Gastroesophageal sphincter (tissue), 4 donors: Measurements from ENCODE around the gene CERS2. TPM values are rescaled to one million over a fixed set of nuclear protein-coding genes. Genes with fewer than 3 reads are reported as not detected.

Source experiments
- ATAC-seq: fragments of 150-250 bp; one replicate; pipeline ENCODE4 v1.9.1; 2016; ENCODE audit warnings: mild to moderate bottlenecking, moderate library complexity
- H3K27ac ChIP-seq, 4 donors: fragments of 200-600 bp; sonication (generic) in 3 of 4; 1 replicate in 3 of 4; 2 replicates in 1 of 4; pipeline ENCODE4 v1.5.1; 2016 to 2019
- H3K27me3 ChIP-seq: fragments of 200-600 bp; sonication (generic); one replicate; pipeline ENCODE4 v1.5.1; 2019
- H3K36me3 ChIP-seq, 2 donors: fragments of 200-600 bp; sonication (generic); one replicate each; pipeline ENCODE4 v1.5.1; 2019; ENCODE audit warnings: control low read depth in 1 of 2
- H3K4me1 ChIP-seq, 3 donors: fragments of 200-600 bp; sonication (generic); 1 replicate in 2 of 3; 2 replicates in 1 of 3; pipeline ENCODE4 v1.5.1; 2016 to 2019; ENCODE audit warnings: control low read depth in 2 of 3
- H3K4me3 ChIP-seq, 2 donors: fragments of 200-600 bp; sonication (generic); one replicate each; pipeline ENCODE4 v1.5.1; 2019; ENCODE audit warnings: mild to moderate bottlenecking in 1 of 2, moderate library complexity in 1 of 2
- H3K9me3 ChIP-seq, 3 donors: fragments of 200-600 bp; sonication (generic); one replicate each; pipeline ENCODE4 v1.5.1; 2017 to 2019; ENCODE audit warnings: control low read depth in 2 of 3
- CTCF ChIP-seq, 4 experiments: fragments of 200-600 bp in 2 of 4; fragments of 450-650 bp in 2 of 4; sonication (generic) in 1 of 4; IDR thresholded peaks; one replicate each; pipeline ENCODE4 v1.5.1; 2017 to 2019; ENCODE audit warnings: antibody characterized with exemption in 4 of 4, mild to moderate bottlenecking in 2 of 4, moderate library complexity in 2 of 4
- EP300 ChIP-seq: sonication (generic); formaldehyde crosslinking; IDR thresholded peaks from one replicate; pipeline ENCODE4 v1.6.1; 2017; ENCODE audit warnings: antibody characterized with exemption, mild to moderate bottlenecking
- POLR2A ChIP-seq, 2 donors: fragments of 450-650 bp; IDR thresholded peaks; one replicate each; pipeline ENCODE4 v1.6.1; 2017; ENCODE audit warnings: antibody characterized with exemption in 2 of 2, mild to moderate bottlenecking in 2 of 2, moderate library complexity in 1 of 2
- POLR2AphosphoS5 ChIP-seq: sonication (generic); formaldehyde crosslinking; IDR thresholded peaks from one replicate; pipeline ENCODE4 v1.6.1; 2017; ENCODE audit warnings: antibody characterized with exemption
- WGBS, 2 donors: methylation state at CpG; one replicate each; pipeline ENCODE4 v1.1.5; 2018; ENCODE audit warnings: low coverage in 1 of 2; 5-methylcytosine and 5-hydroxymethylcytosine counted together
- total RNA-seq, 4 donors: library from RNA; depleted of rRNA; stranded (reverse); fragments of >200 nt; gene quantifications; one replicate each; pipeline ENCODE4 v1.1.0, GENCODE V29; 2016

Gene CERS2
- total RNA-seq, 4 donors from 2014 or later: 98.3 to 142 (median 127) TPM

- Histone ChIP-seq H3K27me3 (no peaks in the 10 kb centered on the region), H3K27ac (peak overlapping the region in 2 of 4 donors; percentile 47 to 48), H3K4me1 (peaks cover 0 to 50% (median 37%) of the 10 kb centered on the region in 3 donors), H3K36me3 (peaks cover 0 to 51% of the 10 kb centered on the region in 2 donors), H3K9me3 (no peaks in the 10 kb centered on the region), H3K4me3 (peak overlapping the region in 1 of 2 donors; percentile 65)
- no peak for TF ChIP-seq POLR2A (IDR thresholded peaks at IDR 0.05)
- 6 to 21% methylated on average over 2 of the region's 2 CpGs for WGBS, 2 donors
- no peak for ATAC-seq
These were observed 28.0 kb upstream of the CERS2 start for GRCh38 chr1:151002611-151003010.

GRCh38 chr1:151002051-151002450 lies 27.4 kb upstream of the CERS2 start:
- no peak for TF ChIP-seq POLR2A (IDR thresholded peaks at IDR 0.05)
- TF ChIP-seq POLR2AphosphoS5: no peak
- no peak for TF ChIP-seq EP300
- TF ChIP-seq CTCF (IDR thresholded peaks at IDR 0.05): no peak
- Histone ChIP-seq H3K27me3 (no peaks in the 10 kb centered on the region), H3K4me3 (no peak overlapping the region), H3K36me3 (peaks cover 0 to 56% of the 10 kb centered on the region in 2 donors), H3K9me3 (no peaks in the 10 kb centered on the region), H3K4me1 (peaks cover 0 to 44% (median 32%) of the 10 kb centered on the region in 3 donors), H3K27ac (peak overlapping the region in 2 of 4 donors; percentile 17 to 48)
- ATAC-seq: no peak
- WGBS, 2 donors: 93% methylated on average over 2 of the region's 3 CpGs; no CpG with 5 or more reads in 1 of the 2 donors

- Histone ChIP-seq H3K36me3 (peaks cover 0 to 61% of the 10 kb centered on the region in 2 donors), H3K27me3 (no peaks in the 10 kb centered on the region)
These were observed 27.0 kb upstream of the CERS2 start for GRCh38 chr1:151001602-151002001.

GRCh38 chr1:151000408-151000807 lies 25.8 kb upstream of the CERS2 start:
- H3K9me3 ChIP-seq: no peaks in the 10 kb centered on the region
- no peak overlapping the region for H3K4me3 ChIP-seq
- no peaks in the 10 kb centered on the region for H3K27me3 ChIP-seq
- TF ChIP-seq POLR2AphosphoS5: no peak
- TF ChIP-seq POLR2A (IDR thresholded peaks at IDR 0.05): no peak
- no peak for TF ChIP-seq EP300
- TF ChIP-seq CTCF (IDR thresholded peaks at IDR 0.05): no peak
- 94 to 96% methylated on average over 3 of the region's 3 CpGs for WGBS, 2 donors
- H3K4me1 ChIP-seq: peaks cover 0 to 46% (median 33%) of the 10 kb centered on the region in 3 donors
- no peak overlapping the region for H3K27ac ChIP-seq
- peaks cover 0 to 63% of the 10 kb centered on the region in 2 donors for H3K36me3 ChIP-seq
- ATAC-seq: no peak

More at GRCh38 chr1:151001602-151002001, 27.0 kb upstream of the CERS2 start:
- H3K4me1 ChIP-seq: peaks cover 0 to 41% (median 29%) of the 10 kb centered on the region in 3 donors
- WGBS, 2 donors: no CpG with 5 or more reads among the region's 4 CpGs
- no peak overlapping the region for H3K4me3 ChIP-seq
- TF ChIP-seq CTCF (IDR thresholded peaks at IDR 0.05): no peak
- no peak for TF ChIP-seq POLR2A (IDR thresholded peaks at IDR 0.05)
- no peak for TF ChIP-seq EP300
- TF ChIP-seq POLR2AphosphoS5: no peak
- H3K27ac ChIP-seq: peak overlapping the region in 1 of 4 donors; percentile 9
- H3K9me3 ChIP-seq: no peaks in the 10 kb centered on the region
- no peak for ATAC-seq

GRCh38 chr1:150999926-151000325 lies 25.3 kb upstream of the CERS2 start:
- H3K4me3 ChIP-seq: no peak overlapping the region
- H3K9me3 ChIP-seq: no peaks in the 10 kb centered on the region
- H3K27ac ChIP-seq: no peak overlapping the region
- H3K36me3 ChIP-seq: peaks cover 0 to 63% of the 10 kb centered on the region in 2 donors
- no peaks in the 10 kb centered on the region for H3K27me3 ChIP-seq
- H3K4me1 ChIP-seq: peaks cover 0 to 46% (median 30%) of the 10 kb centered on the region in 3 donors
- WGBS, 2 donors: 88% methylated on average over 2 of the region's 2 CpGs
- TF ChIP-seq EP300 (no peak), POLR2A (IDR thresholded peaks at IDR 0.05) (no peak), POLR2AphosphoS5 (no peak), CTCF (IDR thresholded peaks at IDR 0.05) (no peak)
- no peak for ATAC-seq
